NCI-H345 (cell line): Measurements from ENCODE around the gene RIMKLA.

ENCODE experiments used
- DNase-seq: peaks from one replicate; lab custom pipeline; 2025; lab: John Stamatoyannopoulos, UW

RIMKLA gene

GRCh38 chr1:42380586-42381279, at the start of gene RIMKLA:
Gene RIMKLA, plus strand, starts transcription at chr1:42380792. Its CDS starts 143 bp downstream, at chr1:42380935.
- peak; percentile 81 for DNase-seq

GRCh38 chr1:42332877-42333276, 47.7 kb upstream of the RIMKLA start:
- DNase-seq = no peak

GRCh38 chr1:42333662-42334239, 46.8 kb upstream of the RIMKLA start:
- no peak for DNase-seq

GRCh38 chr1:42334240-42335049, 46.1 kb upstream of the RIMKLA start:
- DNase-seq = peak; percentile 54

- peak; percentile 96 for DNase-seq
Measured at GRCh38 chr1:42335050-42335808, 45.4 kb upstream of the RIMKLA start, which contains the start of gene FOXJ3. Gene FOXJ3, minus strand, starts transcription at chr1:42335235. Its CDS starts 24,142 bp downstream, at chr1:42311093.

- peak; percentile 84 for DNase-seq
Measured at GRCh38 chr1:42335809-42336518, 44.6 kb upstream of the RIMKLA start.

GRCh38 chr1:42336978-42337377, 43.6 kb upstream of the RIMKLA start:
- no peak for DNase-seq

- DNase-seq = peak; percentile 99
Measured at GRCh38 chr1:42340093-42340492, 40.5 kb upstream of the RIMKLA start.

- peak; percentile 89 for DNase-seq
Measured at GRCh38 chr1:42340901-42341300, 39.7 kb upstream of the RIMKLA start.

- no peak for DNase-seq
Measured at GRCh38 chr1:42343049-42343448, 37.5 kb upstream of the RIMKLA start.

GRCh38 chr1:42348498-42348897, 32.1 kb upstream of the RIMKLA start:
- DNase-seq = peak; percentile 4

- peak; percentile 18 for DNase-seq
Measured at GRCh38 chr1:42350086-42350485, 30.5 kb upstream of the RIMKLA start.

GRCh38 chr1:42358791-42359190, 21.8 kb upstream of the RIMKLA start:
- DNase-seq = no peak

GRCh38 chr1:42359466-42359865, 21.1 kb upstream of the RIMKLA start:
- no peak for DNase-seq

GRCh38 chr1:42364089-42364488, 16.5 kb upstream of the RIMKLA start:
- DNase-seq = no peak

- no peak for DNase-seq
Measured at GRCh38 chr1:42364542-42364941, 16.1 kb upstream of the RIMKLA start.

GRCh38 chr1:42365118-42365517, 15.5 kb upstream of the RIMKLA start:
- no peak for DNase-seq

- DNase-seq = no peak
Measured at GRCh38 chr1:42368096-42368795, 12.3 kb upstream of the RIMKLA start.

GRCh38 chr1:42369471-42369870, 11.1 kb upstream of the RIMKLA start:
- no peak for DNase-seq

- DNase-seq = no peak
Measured at GRCh38 chr1:42370876-42371549, 9.6 kb upstream of the RIMKLA start.
